ENCODE measurements around the gene RAB35. TPM values are rescaled to one million over a fixed set of nuclear protein-coding genes. Genes with fewer than 3 reads are reported as not detected.
"Not testable (repeated sequence)": the region's sequence is repeated elsewhere in the genome, so short reads cannot be mapped to it uniquely, and the experiment has no call there.

The RAB35 gene
- total RNA-seq, 8 experiments from 2014 or later, result 21.8 to 33.2 (median 25.7) TPM

DNA sequence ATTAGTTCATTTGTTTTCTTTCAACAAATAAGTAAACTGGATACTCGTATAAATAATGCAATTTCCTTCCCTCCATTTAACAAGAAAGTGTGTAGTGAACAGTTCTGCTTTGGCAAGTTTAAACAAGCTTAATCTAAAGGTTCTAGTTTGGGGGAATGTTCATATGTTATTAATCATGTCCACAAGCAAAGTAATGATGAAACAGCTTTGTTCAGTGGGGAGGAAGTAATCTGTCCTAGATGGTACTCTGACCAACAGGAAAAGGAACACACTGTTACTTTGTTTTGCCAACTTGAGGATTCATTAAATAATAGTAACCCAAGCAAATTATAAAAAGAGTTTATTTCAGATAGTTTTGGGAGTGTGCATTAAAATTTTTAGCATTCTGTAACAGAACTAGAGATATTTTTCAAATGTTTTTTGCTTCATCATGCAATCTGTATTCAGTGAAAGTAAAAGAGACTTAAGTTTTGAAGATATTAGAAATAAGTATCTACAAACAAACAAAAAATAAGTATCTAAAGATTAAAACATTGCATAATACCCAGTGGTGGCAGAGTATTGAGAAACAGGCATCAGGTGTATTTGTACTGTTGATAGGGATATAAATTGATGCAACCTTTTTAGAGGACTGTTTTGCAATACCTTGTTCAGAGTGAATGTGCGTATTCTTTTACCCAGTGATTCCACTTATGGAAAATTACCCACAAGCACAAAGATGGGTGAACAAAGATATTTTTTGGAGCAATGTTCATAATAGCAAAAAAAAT lies 61.1 kb downstream of the RAB35 start:
- no peak for ATAC-seq (replicated peaks in 6 of 8)
- in situ Hi-C loops (cut with MboI; ENCODE audit: low pct_unique_long_range_greater_than_20kb in 2 of 9, low sequenced_read_pairs in 9 of 9, unreplicated experiment in 9 of 9), result no loop called here
- no peak overlapping the region for H3K27ac ChIP-seq
- 0 to 100% (median 81%) methylated on average over 1 to 2 of the region's 2 CpGs for WGBS, 10 experiments
- H3K4me3 ChIP-seq, result no peak overlapping the region
- H3K4me1 ChIP-seq (replicated peaks in 1 of 2), result peaks cover 0 to 4% of the 10 kb centered on the region in 2 donors

DNA sequence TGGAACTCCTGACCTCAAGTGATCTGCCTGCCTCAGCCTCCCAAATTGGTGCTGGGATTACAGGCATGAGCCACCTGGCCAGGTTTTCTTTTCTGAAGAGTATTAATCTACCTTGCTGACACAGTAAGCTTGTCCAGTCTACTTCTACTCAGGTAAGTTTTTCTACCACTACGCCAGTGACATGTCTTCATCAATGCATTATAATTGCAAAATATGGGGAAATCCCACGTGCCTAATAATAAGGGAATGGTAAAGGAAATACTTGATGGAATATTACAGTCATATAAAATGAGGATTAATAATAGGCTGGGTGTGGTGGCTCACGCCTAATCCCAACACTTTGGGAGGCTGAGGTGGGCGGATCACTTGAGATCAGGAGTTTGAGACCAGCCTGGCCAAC lies 62.3 kb downstream of the RAB35 start:
- 22 to 96% (median 79%) methylated on average over 2 to 4 of the region's 4 CpGs; no CpG with 5 or more reads in 2 of the 10 experiments for WGBS, 10 experiments
- in situ Hi-C loops (cut with MboI; ENCODE audit: low pct_unique_long_range_greater_than_20kb in 2 of 9, low sequenced_read_pairs in 9 of 9, unreplicated experiment in 9 of 9), result no loop called here
- H3K4me3 ChIP-seq, result no peak overlapping the region
- no peak for ATAC-seq (replicated peaks in 6 of 8)
- peaks cover 0 to 4% of the 10 kb centered on the region in 2 donors for H3K4me1 ChIP-seq (replicated peaks in 1 of 2)
- H3K27ac ChIP-seq, result no peak overlapping the region

DNA sequence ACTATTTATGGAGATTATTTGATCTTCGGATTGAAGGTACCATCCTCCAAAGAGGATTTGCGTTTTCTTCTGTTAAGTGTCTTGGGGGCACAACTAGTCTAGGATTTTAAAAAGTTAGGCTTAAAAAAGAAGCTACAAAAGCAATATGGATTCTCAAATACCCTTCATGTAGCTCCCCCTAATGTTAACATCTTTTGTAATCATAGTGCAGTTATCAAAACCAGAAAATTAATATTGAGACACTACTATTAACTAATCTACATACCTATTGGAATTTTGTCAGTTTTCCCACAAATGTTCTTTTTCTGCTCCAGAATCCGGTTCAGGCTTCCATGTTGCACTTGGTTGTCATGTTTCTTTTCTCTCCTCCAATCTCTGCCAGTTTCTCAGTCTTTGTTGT lies 65.0 kb downstream of the RAB35 start:
- in situ Hi-C loops (cut with MboI; ENCODE audit: low pct_unique_long_range_greater_than_20kb in 2 of 9, low sequenced_read_pairs in 9 of 9, unreplicated experiment in 9 of 9), result no loop called here
- Histone ChIP-seq H3K4me3 (no peak overlapping the region), H3K4me1 (replicated peaks in 1 of 2) (peaks cover 0 to 4% of the 10 kb centered on the region in 2 donors), H3K27ac (no peak overlapping the region)
- 58 to 100% (median 89%) methylated on average over 2 to 3 of the region's 3 CpGs; no CpG with 5 or more reads in 1 of the 10 experiments for whole genome bisulfite sequencing, 10 experiments
- ATAC-seq (replicated peaks in 6 of 8), result no peak

DNA sequence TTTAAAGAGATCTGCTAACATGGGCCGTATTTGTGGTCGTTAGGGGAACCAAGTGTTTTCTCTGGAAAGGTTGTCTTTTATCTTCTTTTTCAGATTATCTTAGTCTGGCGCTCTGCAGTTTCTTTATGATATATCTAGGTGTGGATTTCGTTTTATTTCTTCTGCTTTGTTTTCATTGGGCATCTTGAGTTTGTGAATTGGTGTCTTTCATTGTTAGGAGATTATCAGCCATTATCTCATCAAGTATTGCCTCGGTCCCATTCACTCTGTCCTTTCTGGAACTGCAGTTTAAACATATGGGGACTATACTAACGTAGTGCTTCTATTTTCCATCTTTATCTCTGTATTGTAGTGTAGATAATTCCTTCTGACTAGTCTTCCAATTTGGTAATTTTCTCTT lies 67.1 kb downstream of the RAB35 start:
- Histone ChIP-seq H3K27ac (no peak overlapping the region), H3K4me1 (replicated peaks in 1 of 2) (no peaks in the 10 kb centered on the region), H3K4me3 (no peak overlapping the region)
- ATAC-seq (replicated peaks in 6 of 8), result no peak
- in situ Hi-C loops (cut with MboI; ENCODE audit: low pct_unique_long_range_greater_than_20kb in 2 of 9, low sequenced_read_pairs in 9 of 9, unreplicated experiment in 9 of 9), result no loop called here
- WGBS, 10 experiments, result 28 to 83% (median 75%) methylated on average over 1 to 6 of the region's 6 CpGs

DNA sequence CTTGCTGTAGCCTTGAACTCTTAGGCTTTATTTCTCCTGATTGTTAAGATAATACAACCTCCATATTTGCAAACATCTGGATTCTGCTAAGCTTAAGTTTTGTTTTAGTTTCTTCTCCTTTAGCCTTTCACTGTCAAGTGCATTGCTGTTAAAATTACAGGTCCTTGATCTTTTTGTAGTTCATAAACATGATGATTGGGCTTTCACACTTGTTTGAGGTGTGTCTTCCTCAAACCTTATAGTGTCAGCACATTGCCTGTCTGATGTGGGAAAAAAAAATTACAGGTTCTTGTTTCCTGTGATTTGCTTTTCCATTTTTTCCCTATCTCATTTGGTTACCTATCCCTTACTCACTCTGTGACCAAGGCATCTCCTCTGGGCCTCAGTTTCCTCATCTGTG lies 68.3 kb downstream of the RAB35 start:
- no peak overlapping the region for H3K27ac ChIP-seq
- no peak for ATAC-seq (replicated peaks in 6 of 8)
- no peak overlapping the region for H3K4me3 ChIP-seq
- in situ Hi-C loops (cut with MboI; ENCODE audit: low pct_unique_long_range_greater_than_20kb in 2 of 9, low sequenced_read_pairs in 9 of 9, unreplicated experiment in 9 of 9), result no loop called here
- H3K4me1 ChIP-seq (replicated peaks in 1 of 2), result no peaks in the 10 kb centered on the region

DNA sequence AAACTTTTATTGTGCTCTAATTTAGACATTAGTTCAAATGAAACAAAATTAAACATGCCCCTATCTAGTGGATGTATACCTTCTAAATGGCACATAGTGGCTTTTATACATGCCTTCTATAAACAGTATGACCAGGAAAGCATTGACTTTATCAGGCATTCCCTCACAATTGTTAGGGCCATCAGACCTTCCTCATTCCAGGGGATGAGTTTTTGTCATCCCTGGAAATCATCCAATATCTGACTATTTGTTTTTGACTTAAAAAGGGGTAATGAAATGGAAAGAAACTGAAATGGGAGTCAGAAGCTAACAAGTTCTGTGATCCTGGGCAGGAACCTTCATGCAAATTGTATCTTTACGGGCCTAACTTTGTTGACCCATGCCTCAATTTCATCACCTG lies 69.5 kb downstream of the RAB35 start:
- no peak for ATAC-seq (replicated peaks in 6 of 8)
- 33 to 90% (median 71%) methylated on average over 1 of the region's 1 CpG; no CpG with 5 or more reads in 3 of the 10 experiments for WGBS, 10 experiments
- Histone ChIP-seq H3K4me3 (no peak overlapping the region), H3K27ac (no peak overlapping the region), H3K4me1 (replicated peaks in 1 of 2) (no peaks in the 10 kb centered on the region)
- in situ Hi-C loops (cut with MboI; ENCODE audit: low pct_unique_long_range_greater_than_20kb in 2 of 9, low sequenced_read_pairs in 9 of 9, unreplicated experiment in 9 of 9), result no loop called here

DNA sequence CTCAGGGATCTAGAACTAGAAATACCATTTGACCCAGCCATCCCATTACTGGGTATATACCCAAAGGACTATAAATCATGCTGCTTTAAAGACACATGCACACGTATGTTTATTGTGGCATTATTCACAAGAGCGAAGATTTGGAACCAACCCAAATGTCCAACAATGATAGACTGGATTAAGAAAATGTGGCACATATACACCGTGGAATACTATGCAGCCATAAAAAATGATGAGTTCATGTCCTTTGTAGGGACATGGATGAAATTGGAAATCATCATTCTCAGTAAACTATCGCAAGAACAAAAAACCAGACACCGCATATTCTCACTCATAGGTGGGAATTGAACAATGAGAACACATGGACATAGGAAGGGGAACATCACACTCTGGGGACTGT lies 71.2 kb downstream of the RAB35 start:
- WGBS, 10 experiments, result no CpG with 5 or more reads among the region's 5 CpGs
- H3K27ac ChIP-seq; H3K4me3 ChIP-seq; in situ Hi-C loops (cut with MboI; ENCODE audit: low pct_unique_long_range_greater_than_20kb in 2 of 9, low sequenced_read_pairs in 9 of 9, unreplicated experiment in 9 of 9); ATAC-seq (replicated peaks in 6 of 8): not testable (repeated sequence)
- H3K4me1 ChIP-seq (replicated peaks in 1 of 2), result peaks cover 4 to 12% of the 10 kb centered on the region in 2 donors

Other genes starting within 250 kb of the RAB35 start
- gene CIT, start 239.4 kb downstream of the RAB35 start, total RNA-seq, result 10 to 100 TPM in 3 of 8 experiments, 1 to 10 TPM in 5; 2.2 to 35.6 (median 6.9) TPM
- gene BICDL1, start 127.5 kb downstream of the RAB35 start, total RNA-seq, result 10 to 100 TPM in 5 of 8 experiments, 1 to 10 TPM in 3; 1.6 to 31.3 (median 13.4) TPM
- 100 to 1,000 TPM in 2 of 8 experiments, 10 to 100 TPM in 6; 31.8 to 153 (median 47.1) TPM for gene GCN1, start 78.0 kb upstream of the RAB35 start, total RNA-seq
- 1,000 to 10,000 TPM; 1,784 to 3,646 (median 2,895) TPM for gene RPLP0, start 84.4 kb upstream of the RAB35 start, total RNA-seq
- gene PXN, start 149.0 kb upstream of the RAB35 start, total RNA-seq, result 10 to 100 TPM; 10.1 to 52.6 (median 23.8) TPM
- over 10,000 TPM; 15,371 to 42,996 (median 23,008) TPM for gene RNU4-2, start 175.2 kb upstream of the RAB35 start, total RNA-seq
- gene RNU4-1, start 176.5 kb upstream of the RAB35 start, total RNA-seq, result over 10,000 TPM in 4 of 8 experiments, 1,000 to 10,000 TPM in 4; 7,837 to 22,494 (median 10,178) TPM
- gene SIRT4, start 185.6 kb upstream of the RAB35 start, total RNA-seq, result 1 to 10 TPM; 1.7 to 6.6 (median 2.8) TPM
- under 1 TPM in 3 of 8 experiments, not detected in 5; 0.38 to 0.78 (median 0.60) TPM for gene PLA2G1B, start 211.0 kb upstream of the RAB35 start, total RNA-seq